ENCODE measurements around the gene CEP57. TPM values are rescaled to one million over a fixed set of nuclear protein-coding genes. Genes with fewer than 3 reads are reported as not detected.

The CEP57 gene
- total and polyA plus RNA-seq, 2 of the 13 experiments (the other 11 are each of a cell fraction or from before 2014, with no cell fraction given), result 34.3 to 59.4 TPM

GRCh38 chr11:95790123-95790932 lies at the start of gene CEP57 (continued):
- TF ChIP-seq ZNF607 (CRISPR knock-in tag; IDR thresholded peaks at IDR 0.05; ENCODE audit: borderline replicate concordance) (no peak), NFAT5 (CRISPR knock-in tag; IDR thresholded peaks at IDR 0.05) (0 out of 2 replicates have a peak, but pooled peaks have one; percentile 25), AHR (CRISPR knock-in tag; IDR thresholded peaks at IDR 0.05) (no peak), ZNF205 (CRISPR knock-in tag; IDR thresholded peaks at IDR 0.05) (no peak; the same call in 1 of the 2 replicates), ZNF230 (CRISPR knock-in tag; IDR thresholded peaks at IDR 0.05) (peak; percentile 50; the same call in 1 of the 2 replicates), TBX3 (IDR thresholded peaks at IDR 0.05; ENCODE audit: borderline replicate concordance) (no peak), PREB (CRISPR knock-in tag; IDR thresholded peaks at IDR 0.05) (no peak), LBX2 (CRISPR knock-in tag; IDR thresholded peaks at IDR 0.05; ENCODE audit: borderline replicate concordance) (no peak), ARNT2 (CRISPR knock-in tag; IDR thresholded peaks at IDR 0.05; ENCODE audit: low read depth) (0 out of 2 replicates have a peak, but pooled peaks have one; percentile 26), ZNF792 (CRISPR knock-in tag; IDR thresholded peaks at IDR 0.05) (no peak), KLF11 (CRISPR knock-in tag; IDR thresholded peaks at IDR 0.05) (no peak), ZNF614 (CRISPR knock-in tag; IDR thresholded peaks at IDR 0.05; ENCODE audit: borderline replicate concordance) (no peak), TEAD3 (CRISPR knock-in tag; optimal IDR thresholded peaks at IDR 0.05; ENCODE audit: borderline replicate concordance) (no peak), TCF7 (IDR thresholded peaks at IDR 0.05; ENCODE audit: low read depth) (no peak), ETV6 (CRISPR knock-in tag; conservative IDR thresholded peaks at IDR 0.05) (peak; percentile 39; the same call in 1 of the 2 replicates), ZNF569 (CRISPR knock-in tag; IDR thresholded peaks at IDR 0.05; ENCODE audit: borderline replicate concordance) (no peak), ZNF496 (CRISPR knock-in tag; IDR thresholded peaks at IDR 0.05; ENCODE audit: insufficient replicate concordance) (no peak), ATF1 (CRISPR knock-in tag; IDR thresholded peaks at IDR 0.05) (peak; percentile 96), NCOA1 (CRISPR knock-in tag; IDR thresholded peaks at IDR 0.05) (peak; percentile 82; the same call in 1 of the 2 replicates), ZNF17 (CRISPR knock-in tag; IDR thresholded peaks at IDR 0.05) (no peak), ZNF557 (CRISPR knock-in tag; IDR thresholded peaks at IDR 0.05) (no peak), TOE1 (CRISPR knock-in tag; IDR thresholded peaks at IDR 0.05) (no peak), ZNF513 (CRISPR knock-in tag; conservative IDR thresholded peaks at IDR 0.05) (no peak)
